ENCODE data around the gene KIF1B. TPM values are rescaled to one million over a fixed set of nuclear protein-coding genes. Genes with fewer than 3 reads are reported as not detected.

Gene KIF1B
- total and polyA plus RNA-seq, 2 experiments from 2014 or later = 21.5 to 68.4 TPM

DNA sequence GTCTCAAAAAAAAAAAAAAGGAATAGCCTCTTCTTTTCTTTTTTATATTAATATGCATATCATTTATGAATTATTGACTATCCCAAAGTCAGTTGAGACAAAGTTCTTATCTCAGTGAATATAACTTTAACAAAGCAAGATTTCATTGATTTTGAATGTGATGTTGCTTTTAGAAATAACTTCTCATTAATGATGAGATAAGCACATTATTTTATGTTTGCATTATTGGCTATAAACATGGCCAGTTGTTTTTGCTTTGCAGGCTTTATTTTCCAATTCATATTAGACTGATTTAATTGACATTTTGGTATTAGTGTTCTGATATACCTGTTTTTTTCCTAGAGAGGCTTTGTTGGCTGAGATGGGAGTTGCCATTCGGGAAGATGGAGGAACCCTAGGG lies 81.3 kb downstream of the KIF1B start:
- no peaks in the 10 kb centered on the region; the same call in 2 of the 3 replicates for H3K4me1 Mint-ChIP-seq
- H3K9me3 Mint-ChIP-seq = no peaks in the 10 kb centered on the region

More for the DNA sequence above, 81.3 kb downstream of the KIF1B start:
- Histone ChIP-seq H3F3A (replicated peaks; ENCODE audit: low read depth) (no peaks in the 10 kb centered on the region), H3K27me3 (ENCODE audit: insufficient read depth) (no peaks in the 10 kb centered on the region), H3K4me2 (no peak overlapping the region), H2AFZ (no peak overlapping the region), H3K79me2 (replicated peaks; ENCODE audit: insufficient read depth) (no peaks in the 10 kb centered on the region), H4K20me1 (replicated peaks; ENCODE audit: insufficient read depth) (no peaks in the 10 kb centered on the region), H3K4me3 (no peak overlapping the region), H3K36me3 (ENCODE audit: insufficient read depth) (peaks cover 14% of the 10 kb centered on the region), H3K4me1 (ENCODE audit: insufficient read depth) (no peaks in the 10 kb centered on the region), H3K9me2 (ENCODE audit: insufficient read depth) (no peaks in the 10 kb centered on the region), H3K27ac (ENCODE audit: low read depth) (no peak overlapping the region)
- no peak for ATAC-seq
- no peak for DNase-seq (ENCODE audit: low spot score)
- no peak overlapping the region for H3K27ac Mint-ChIP-seq
- no peak overlapping the region for H3K4me3 Mint-ChIP-seq
- peaks cover 45% of the 10 kb centered on the region for H3K36me3 Mint-ChIP-seq (ENCODE audit: low read depth)
- H3K27me3 Mint-ChIP-seq (ENCODE audit: insufficient read depth, low read depth, poor library complexity) = no peaks in the 10 kb centered on the region
- TF ChIP-seq, protein P1, sequence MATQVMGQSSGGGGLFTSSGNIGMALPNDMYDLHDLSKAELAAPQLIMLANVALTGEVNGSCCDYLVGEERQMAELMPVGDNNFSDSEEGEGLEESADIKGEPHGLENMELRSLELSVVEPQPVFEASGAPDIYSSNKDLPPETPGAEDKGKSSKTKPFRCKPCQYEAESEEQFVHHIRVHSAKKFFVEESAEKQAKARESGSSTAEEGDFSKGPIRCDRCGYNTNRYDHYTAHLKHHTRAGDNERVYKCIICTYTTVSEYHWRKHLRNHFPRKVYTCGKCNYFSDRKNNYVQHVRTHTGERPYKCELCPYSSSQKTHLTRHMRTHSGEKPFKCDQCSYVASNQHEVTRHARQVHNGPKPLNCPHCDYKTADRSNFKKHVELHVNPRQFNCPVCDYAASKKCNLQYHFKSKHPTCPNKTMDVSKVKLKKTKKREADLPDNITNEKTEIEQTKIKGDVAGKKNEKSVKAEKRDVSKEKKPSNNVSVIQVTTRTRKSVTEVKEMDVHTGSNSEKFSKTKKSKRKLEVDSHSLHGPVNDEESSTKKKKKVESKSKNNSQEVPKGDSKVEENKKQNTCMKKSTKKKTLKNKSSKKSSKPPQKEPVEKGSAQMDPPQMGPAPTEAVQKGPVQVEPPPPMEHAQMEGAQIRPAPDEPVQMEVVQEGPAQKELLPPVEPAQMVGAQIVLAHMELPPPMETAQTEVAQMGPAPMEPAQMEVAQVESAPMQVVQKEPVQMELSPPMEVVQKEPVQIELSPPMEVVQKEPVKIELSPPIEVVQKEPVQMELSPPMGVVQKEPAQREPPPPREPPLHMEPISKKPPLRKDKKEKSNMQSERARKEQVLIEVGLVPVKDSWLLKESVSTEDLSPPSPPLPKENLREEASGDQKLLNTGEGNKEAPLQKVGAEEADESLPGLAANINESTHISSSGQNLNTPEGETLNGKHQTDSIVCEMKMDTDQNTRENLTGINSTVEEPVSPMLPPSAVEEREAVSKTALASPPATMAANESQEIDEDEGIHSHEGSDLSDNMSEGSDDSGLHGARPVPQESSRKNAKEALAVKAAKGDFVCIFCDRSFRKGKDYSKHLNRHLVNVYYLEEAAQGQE (IDR thresholded peaks at IDR 0.05; ENCODE audit: unreplicated experiment) = no peak
- TF ChIP-seq EZH2 (IDR thresholded peaks at IDR 0.05; ENCODE audit: low read depth, unreplicated experiment) (no peak), EZH2phosphoT487 (IDR thresholded peaks at IDR 0.05; ENCODE audit: unreplicated experiment) (no peak), NANOG (IDR thresholded peaks at IDR 0.05; ENCODE audit: borderline replicate concordance) (no peak), ZNF114 (CRISPR knock-in tag; IDR thresholded peaks at IDR 0.05) (no peak), JUNB (IDR thresholded peaks at IDR 0.05; ENCODE audit: unreplicated experiment) (no peak), ZNF331 (CRISPR knock-in tag; IDR thresholded peaks at IDR 0.05; ENCODE audit: low read depth) (no peak), POLR2AphosphoS5 (IDR thresholded peaks at IDR 0.05; ENCODE audit: low read depth) (no peak), STAT1 (IDR thresholded peaks at IDR 0.05; ENCODE audit: unreplicated experiment) (no peak), CREB1 (CRISPR knock-in tag; IDR thresholded peaks at IDR 0.05; ENCODE audit: low read depth) (no peak)
- TF ChIP-seq, protein P2, sequence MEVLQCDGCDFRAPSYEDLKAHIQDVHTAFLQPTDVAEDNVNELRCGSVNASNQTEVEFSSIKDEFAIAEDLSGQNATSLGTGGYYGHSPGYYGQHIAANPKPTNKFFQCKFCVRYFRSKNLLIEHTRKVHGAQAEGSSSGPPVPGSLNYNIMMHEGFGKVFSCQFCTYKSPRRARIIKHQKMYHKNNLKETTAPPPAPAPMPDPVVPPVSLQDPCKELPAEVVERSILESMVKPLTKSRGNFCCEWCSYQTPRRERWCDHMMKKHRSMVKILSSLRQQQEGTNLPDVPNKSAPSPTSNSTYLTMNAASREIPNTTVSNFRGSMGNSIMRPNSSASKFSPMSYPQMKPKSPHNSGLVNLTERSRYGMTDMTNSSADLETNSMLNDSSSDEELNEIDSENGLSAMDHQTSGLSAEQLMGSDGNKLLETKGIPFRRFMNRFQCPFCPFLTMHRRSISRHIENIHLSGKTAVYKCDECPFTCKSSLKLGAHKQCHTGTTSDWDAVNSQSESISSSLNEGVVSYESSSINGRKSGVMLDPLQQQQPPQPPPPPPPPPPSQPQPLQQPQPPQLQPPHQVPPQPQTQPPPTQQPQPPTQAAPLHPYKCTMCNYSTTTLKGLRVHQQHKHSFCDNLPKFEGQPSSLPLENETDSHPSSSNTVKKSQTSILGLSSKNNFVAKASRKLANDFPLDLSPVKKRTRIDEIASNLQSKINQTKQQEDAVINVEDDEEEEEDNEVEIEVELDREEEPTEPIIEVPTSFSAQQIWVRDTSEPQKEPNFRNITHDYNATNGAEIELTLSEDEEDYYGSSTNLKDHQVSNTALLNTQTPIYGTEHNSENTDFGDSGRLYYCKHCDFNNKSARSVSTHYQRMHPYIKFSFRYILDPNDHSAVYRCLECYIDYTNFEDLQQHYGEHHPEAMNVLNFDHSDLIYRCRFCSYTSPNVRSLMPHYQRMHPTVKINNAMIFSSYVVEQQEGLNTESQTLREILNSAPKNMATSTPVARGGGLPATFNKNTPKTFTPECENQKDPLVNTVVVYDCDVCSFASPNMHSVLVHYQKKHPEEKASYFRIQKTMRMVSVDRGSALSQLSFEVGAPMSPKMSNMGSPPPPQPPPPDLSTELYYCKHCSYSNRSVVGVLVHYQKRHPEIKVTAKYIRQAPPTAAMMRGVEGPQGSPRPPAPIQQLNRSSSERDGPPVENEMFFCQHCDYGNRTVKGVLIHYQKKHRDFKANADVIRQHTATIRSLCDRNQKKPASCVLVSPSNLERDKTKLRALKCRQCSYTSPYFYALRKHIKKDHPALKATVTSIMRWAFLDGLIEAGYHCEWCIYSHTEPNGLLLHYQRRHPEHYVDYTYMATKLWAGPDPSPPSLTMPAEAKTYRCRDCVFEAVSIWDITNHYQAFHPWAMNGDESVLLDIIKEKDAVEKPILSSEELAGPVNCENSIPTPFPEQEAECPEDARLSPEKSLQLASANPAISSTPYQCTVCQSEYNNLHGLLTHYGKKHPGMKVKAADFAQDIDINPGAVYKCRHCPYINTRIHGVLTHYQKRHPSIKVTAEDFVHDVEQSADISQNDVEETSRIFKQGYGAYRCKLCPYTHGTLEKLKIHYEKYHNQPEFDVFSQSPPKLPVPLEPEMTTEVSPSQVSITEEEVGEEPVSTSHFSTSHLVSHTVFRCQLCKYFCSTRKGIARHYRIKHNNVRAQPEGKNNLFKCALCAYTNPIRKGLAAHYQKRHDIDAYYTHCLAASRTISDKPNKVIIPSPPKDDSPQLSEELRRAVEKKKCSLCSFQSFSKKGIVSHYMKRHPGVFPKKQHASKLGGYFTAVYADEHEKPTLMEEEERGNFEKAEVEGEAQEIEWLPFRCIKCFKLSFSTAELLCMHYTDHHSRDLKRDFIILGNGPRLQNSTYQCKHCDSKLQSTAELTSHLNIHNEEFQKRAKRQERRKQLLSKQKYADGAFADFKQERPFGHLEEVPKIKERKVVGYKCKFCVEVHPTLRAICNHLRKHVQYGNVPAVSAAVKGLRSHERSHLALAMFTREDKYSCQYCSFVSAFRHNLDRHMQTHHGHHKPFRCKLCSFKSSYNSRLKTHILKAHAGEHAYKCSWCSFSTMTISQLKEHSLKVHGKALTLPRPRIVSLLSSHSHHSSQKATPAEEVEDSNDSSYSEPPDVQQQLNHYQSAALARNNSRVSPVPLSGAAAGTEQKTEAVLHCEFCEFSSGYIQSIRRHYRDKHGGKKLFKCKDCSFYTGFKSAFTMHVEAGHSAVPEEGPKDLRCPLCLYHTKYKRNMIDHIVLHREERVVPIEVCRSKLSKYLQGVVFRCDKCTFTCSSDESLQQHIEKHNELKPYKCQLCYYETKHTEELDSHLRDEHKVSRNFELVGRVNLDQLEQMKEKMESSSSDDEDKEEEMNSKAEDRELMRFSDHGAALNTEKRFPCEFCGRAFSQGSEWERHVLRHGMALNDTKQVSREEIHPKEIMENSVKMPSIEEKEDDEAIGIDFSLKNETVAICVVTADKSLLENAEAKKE (CRISPR knock-in tag; IDR thresholded peaks at IDR 0.05) = no peak
- TF ChIP-seq, protein P3, sequence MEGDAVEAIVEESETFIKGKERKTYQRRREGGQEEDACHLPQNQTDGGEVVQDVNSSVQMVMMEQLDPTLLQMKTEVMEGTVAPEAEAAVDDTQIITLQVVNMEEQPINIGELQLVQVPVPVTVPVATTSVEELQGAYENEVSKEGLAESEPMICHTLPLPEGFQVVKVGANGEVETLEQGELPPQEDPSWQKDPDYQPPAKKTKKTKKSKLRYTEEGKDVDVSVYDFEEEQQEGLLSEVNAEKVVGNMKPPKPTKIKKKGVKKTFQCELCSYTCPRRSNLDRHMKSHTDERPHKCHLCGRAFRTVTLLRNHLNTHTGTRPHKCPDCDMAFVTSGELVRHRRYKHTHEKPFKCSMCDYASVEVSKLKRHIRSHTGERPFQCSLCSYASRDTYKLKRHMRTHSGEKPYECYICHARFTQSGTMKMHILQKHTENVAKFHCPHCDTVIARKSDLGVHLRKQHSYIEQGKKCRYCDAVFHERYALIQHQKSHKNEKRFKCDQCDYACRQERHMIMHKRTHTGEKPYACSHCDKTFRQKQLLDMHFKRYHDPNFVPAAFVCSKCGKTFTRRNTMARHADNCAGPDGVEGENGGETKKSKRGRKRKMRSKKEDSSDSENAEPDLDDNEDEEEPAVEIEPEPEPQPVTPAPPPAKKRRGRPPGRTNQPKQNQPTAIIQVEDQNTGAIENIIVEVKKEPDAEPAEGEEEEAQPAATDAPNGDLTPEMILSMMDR (conservative IDR thresholded peaks at IDR 0.05; ENCODE audit: low read depth in 2 of 2) = no peak
- TF ChIP-seq, protein P4, sequence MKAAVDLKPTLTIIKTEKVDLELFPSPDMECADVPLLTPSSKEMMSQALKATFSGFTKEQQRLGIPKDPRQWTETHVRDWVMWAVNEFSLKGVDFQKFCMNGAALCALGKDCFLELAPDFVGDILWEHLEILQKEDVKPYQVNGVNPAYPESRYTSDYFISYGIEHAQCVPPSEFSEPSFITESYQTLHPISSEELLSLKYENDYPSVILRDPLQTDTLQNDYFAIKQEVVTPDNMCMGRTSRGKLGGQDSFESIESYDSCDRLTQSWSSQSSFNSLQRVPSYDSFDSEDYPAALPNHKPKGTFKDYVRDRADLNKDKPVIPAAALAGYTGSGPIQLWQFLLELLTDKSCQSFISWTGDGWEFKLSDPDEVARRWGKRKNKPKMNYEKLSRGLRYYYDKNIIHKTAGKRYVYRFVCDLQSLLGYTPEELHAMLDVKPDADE (IDR thresholded peaks at IDR 0.05) = no peak
